GM18517 (cell line): Measurements from ENCODE around the gene ALOX5AP.
"Not testable (repeated sequence)": the region's sequence is repeated elsewhere in the genome, so short reads cannot be mapped to it uniquely, and the experiment has no call there.

Experiments
- ATAC-seq: cut with Tn5 transposase; IDR thresholded peaks from one replicate; pipeline ENCODE4 v1.9.1; 2021; ENCODE audit warnings: mild to moderate bottlenecking, moderate library complexity; ENCODE audit not compliant: unreplicated experiment

ALOX5AP gene

GRCh38 chr13:30737511-30738337, 2.4 kb downstream of the ALOX5AP start:
- no peak for ATAC-seq

GRCh38 chr13:30738526-30739236, 3.3 kb downstream of the ALOX5AP start:
- ATAC-seq: no peak

- no peak for ATAC-seq
Observed at GRCh38 chr13:30739237-30739528, 3.8 kb downstream of the ALOX5AP start.

- ATAC-seq: peak; percentile 42
Observed at GRCh38 chr13:30739761-30740642, 4.7 kb downstream of the ALOX5AP start.

- ATAC-seq: no peak
Observed at GRCh38 chr13:30742901-30743300, 7.6 kb downstream of the ALOX5AP start.

- no peak for ATAC-seq
Observed at GRCh38 chr13:30743319-30744055, 8.1 kb downstream of the ALOX5AP start.

GRCh38 chr13:30744056-30744680, 8.8 kb downstream of the ALOX5AP start:
- peak; percentile 94 for ATAC-seq

GRCh38 chr13:30744681-30745077, 9.3 kb downstream of the ALOX5AP start:
- no peak for ATAC-seq

- no peak for ATAC-seq
Observed at GRCh38 chr13:30745906-30746686, 10.8 kb downstream of the ALOX5AP start.

- ATAC-seq: no peak
Observed at GRCh38 chr13:30746791-30747190, 11.4 kb downstream of the ALOX5AP start.

GRCh38 chr13:30747845-30748244, 12.5 kb downstream of the ALOX5AP start:
- not testable (repeated sequence) for ATAC-seq

- ATAC-seq: no peak
Observed at GRCh38 chr13:30748717-30749116, 13.4 kb downstream of the ALOX5AP start.

GRCh38 chr13:30750036-30750435, 14.7 kb downstream of the ALOX5AP start:
- no peak for ATAC-seq

GRCh38 chr13:30751183-30751933, 16.0 kb downstream of the ALOX5AP start:
- ATAC-seq: no peak

GRCh38 chr13:30752201-30752797, 17.0 kb downstream of the ALOX5AP start:
- no peak for ATAC-seq

GRCh38 chr13:30753030-30753616, 17.8 kb downstream of the ALOX5AP start:
- ATAC-seq: no peak

- no peak for ATAC-seq
Observed at GRCh38 chr13:30755678-30756077, 20.3 kb downstream of the ALOX5AP start.
